GM12865 (cell line): ENCODE measurements around the gene EARS2.
"Not testable (repeated sequence)": the region's sequence is repeated elsewhere in the genome, so short reads cannot be mapped to it uniquely, and the experiment has no call there.

Experiments used
- DNase-seq: peaks from one replicate; pipeline ENCODE4 v3.0.0; 2010; ENCODE audit warnings: low read depth
- H3K4me3 ChIP-seq: 2 replicates; pipeline ENCODE4 v1.5.1; 2011; ENCODE audit warnings: mild to moderate bottlenecking, low read depth, low read length, control low read depth
- CTCF ChIP-seq: IDR thresholded peaks from 2 replicates; pipeline ENCODE4 v1.5.1; 2011; ENCODE audit warnings: low read length, control low read depth, low read depth, inconsistent platforms; ENCODE audit not compliant: insufficient read depth; ENCODE audit errors: missing control alignments

EARS2 gene

DNA sequence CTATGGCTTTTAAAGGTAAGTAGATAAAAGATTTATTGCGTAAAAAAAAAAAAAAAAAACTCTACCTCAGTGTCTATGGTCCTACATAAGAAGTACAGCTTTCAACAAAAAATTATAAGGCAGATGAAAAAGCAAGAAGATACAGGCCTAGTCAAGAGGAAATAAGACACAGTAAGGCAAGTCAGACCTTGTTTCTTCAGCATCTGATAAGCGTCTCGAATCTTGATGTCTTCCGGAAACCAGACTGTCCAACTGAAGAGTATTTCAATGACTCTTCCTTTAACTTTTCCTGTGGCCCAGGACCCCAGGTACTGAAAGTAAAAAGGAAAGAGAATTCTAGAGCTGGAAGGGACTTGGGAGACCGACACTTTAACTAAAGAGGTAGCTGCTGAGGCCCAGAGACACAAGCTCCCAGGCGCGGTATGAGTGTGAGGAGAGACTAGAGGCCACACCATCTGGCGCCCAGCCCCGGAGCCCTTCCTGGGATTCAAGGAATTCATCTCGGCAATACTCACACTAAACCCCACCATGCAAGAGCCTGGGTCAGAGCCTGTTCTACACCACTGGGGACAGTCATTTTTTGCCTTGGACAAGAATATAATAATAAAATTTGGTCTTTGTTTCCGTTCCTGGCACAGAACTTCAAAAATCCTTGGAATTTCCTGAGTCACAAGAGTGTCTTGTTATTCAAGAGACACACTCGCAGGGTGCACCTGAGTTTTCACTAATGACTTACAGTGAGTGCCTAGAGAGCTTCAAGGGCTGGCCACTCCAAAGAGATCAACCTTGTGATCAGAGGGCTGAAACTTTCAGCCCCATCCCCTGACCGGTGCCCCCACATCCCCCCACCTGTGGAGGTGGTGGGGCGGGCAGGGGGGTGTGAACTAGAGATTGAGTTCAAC lies 65.4 kb downstream of the EARS2 start:
- DNase-seq, result no peak
- H3K4me3 ChIP-seq, result no peak overlapping the region
- no peak for TF ChIP-seq CTCF

DNA sequence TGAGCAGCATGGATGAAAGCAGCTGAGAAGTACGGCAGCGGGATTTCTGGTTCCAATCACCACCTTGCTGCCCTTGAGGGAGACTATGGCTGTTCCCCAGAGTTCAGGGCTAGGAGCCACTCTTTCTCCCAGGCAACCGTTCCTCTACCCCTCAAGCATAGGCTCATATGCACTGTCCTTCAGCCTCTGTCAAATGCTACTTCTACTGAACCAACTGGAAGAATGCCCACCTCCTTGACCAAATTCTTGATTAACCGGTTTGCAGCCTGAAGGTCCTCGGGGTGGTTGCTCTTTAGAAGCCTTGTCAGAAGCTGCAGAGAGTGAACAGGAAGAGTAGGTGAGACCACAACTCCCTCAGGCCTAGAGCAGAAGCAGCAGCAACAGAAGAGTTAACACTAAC lies 70.7 kb downstream of the EARS2 start:
- no peak for DNase-seq
- H3K4me3 ChIP-seq, result no peak overlapping the region
- no peak for TF ChIP-seq CTCF

GRCh38 chr16:23485841-23486240 lies 71.3 kb downstream of the EARS2 start:
- H3K4me3 ChIP-seq, result no peak overlapping the region
- no peak for DNase-seq
- no peak for TF ChIP-seq CTCF

DNA sequence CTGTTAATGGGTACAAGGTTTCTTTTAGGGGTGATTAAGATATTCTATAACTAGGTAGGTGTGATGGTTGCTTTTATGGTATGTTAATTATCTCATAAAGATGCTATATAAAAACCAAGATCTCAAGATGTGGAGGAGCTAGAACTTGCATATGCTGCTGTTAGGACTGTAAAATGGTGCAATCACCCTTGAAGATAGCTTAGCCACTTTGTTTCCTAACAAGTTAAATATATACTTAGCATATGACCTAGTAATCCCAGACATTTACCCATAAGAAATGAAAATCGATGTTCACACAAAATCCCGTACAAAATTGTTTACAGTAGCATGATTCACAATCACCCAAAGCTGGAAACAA lies 71.9 kb downstream of the EARS2 start:
- no peak overlapping the region for H3K4me3 ChIP-seq
- no peak for DNase-seq
- TF ChIP-seq CTCF, result no peak

- no peak for TF ChIP-seq CTCF
- DNase-seq, result no peak
- no peak overlapping the region for H3K4me3 ChIP-seq
Measured at GRCh38 chr16:23484510-23485256, 72.5 kb downstream of the EARS2 start.

DNA sequence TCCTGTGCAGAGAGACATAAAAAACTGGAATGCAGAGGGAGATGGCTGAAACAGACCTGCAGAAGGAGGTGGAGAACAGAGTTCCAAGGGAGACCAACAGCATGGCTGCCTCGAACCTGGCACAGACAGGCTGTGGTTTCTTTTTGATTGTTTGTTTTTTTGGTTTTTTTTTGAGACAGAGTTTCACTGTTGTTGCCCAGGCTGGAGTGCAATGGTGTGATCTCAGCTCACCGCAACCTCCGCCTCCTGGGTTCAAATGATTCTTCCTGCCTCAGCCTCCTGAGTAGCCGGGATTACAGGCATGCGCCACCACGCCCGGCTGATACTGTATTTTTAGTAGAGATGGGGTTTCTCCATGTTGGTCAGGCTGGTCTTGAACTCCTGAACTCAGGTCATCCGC lies 73.7 kb downstream of the EARS2 start:
- not testable (repeated sequence) for H3K4me3 ChIP-seq, DNase-seq

DNA sequence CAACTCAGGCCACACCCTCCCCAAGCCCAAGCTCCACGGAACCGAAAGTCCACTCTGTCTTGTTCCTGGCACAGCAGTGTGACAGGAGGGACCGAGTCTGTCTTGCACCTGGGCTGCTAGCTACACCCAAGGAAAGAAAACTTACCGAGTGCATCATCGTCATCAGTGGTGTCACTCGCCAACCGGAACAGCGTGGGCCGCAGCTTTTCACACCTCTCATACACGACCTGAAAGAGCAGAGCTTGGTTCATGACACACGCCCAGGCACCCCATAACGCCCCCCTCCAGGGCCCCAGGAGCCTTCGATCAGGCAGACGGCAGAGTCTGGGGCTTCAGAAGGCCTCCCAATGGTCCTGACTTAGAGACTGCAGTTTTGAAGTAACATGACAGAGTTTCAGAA lies 74.4 kb downstream of the EARS2 start:
- no peak overlapping the region for H3K4me3 ChIP-seq
- DNase-seq, result no peak
- no peak for TF ChIP-seq CTCF
